Ishikawa (cell line): ENCODE data around the gene AKAP6.

Source experiments
- CEBPB ChIP-seq: IDR thresholded peaks from 2 replicates; pipeline ENCODE4 v1.6.1; 2012
- EGR1 ChIP-seq: IDR thresholded peaks from 2 replicates; pipeline ENCODE4 v1.6.1; 2012
- EP300 ChIP-seq: IDR thresholded peaks from 2 replicates; pipeline ENCODE4 v1.6.1; 2012; ENCODE audit warnings: borderline replicate concordance
- FOXM1 ChIP-seq: IDR thresholded peaks from 2 replicates; pipeline ENCODE4 v1.6.1; 2012; ENCODE audit warnings: low read depth, borderline replicate concordance
- MAX ChIP-seq: IDR thresholded peaks from 2 replicates; pipeline ENCODE4 v1.6.1; 2012
- NFIC ChIP-seq: IDR thresholded peaks from 2 replicates; pipeline ENCODE4 v1.6.1; 2012
- RAD21 ChIP-seq: IDR thresholded peaks from 2 replicates; pipeline ENCODE4 v1.6.1; 2012; ENCODE audit warnings: low read depth
- TAF1 ChIP-seq: IDR thresholded peaks from 2 replicates; pipeline ENCODE4 v1.6.1; 2012; ENCODE audit warnings: low read depth, mild to moderate bottlenecking
- YY1 ChIP-seq: IDR thresholded peaks from 2 replicates; pipeline ENCODE4 v1.6.1; 2012; ENCODE audit warnings: low read depth
- ZBTB7A ChIP-seq: IDR thresholded peaks from 2 replicates; pipeline ENCODE4 v1.6.1; 2012; ENCODE audit warnings: low read depth

GRCh38 chr14:32367516-32367915 lies 38.4 kb downstream of the AKAP6 start:
- TF ChIP-seq FOXM1 (no peak), YY1 (no peak), RAD21 (no peak), EP300 (no peak), CEBPB (no peak), EGR1 (no peak), TAF1 (no peak), ZBTB7A (no peak), MAX (no peak), NFIC (no peak)
